A673 (cell line): ENCODE measurements around the gene SPEG. TPM values are rescaled to one million over a fixed set of nuclear protein-coding genes. Genes with fewer than 3 reads are reported as not detected.

Experiments used
- BruUV-seq: library from RNA; stranded (reverse); fragments of 400-500 nt; replicated peaks from 2 replicates; lab custom pipeline; 2021; lab: Mats Ljungman, UMichigan
- CTCF ChIA-PET: fragments of 300-600 bp; sonication (Branson Sonifier 250); formaldehyde crosslinking; loops from one replicate; lab custom pipeline; 2022; ENCODE audit warnings: antibody characterized with exemption; lab: Charles Lee
- POLR2A ChIA-PET: fragments of 300-600 bp; sonication (Branson Sonifier 250); formaldehyde crosslinking; loops from one replicate; lab custom pipeline; 2022; ENCODE audit warnings: antibody characterized with exemption; ENCODE audit not compliant: low non-redundant PET; lab: Charles Lee
- DNase-seq: peaks from one replicate; pipeline ENCODE4 v3.0.0-alpha.2; 2015; ENCODE audit warnings: low spot score
- H3K27ac ChIP-seq: fragments of 200-600 bp; sonication (generic); 2 replicates; pipeline ENCODE4 v1.5.1; 2016; ENCODE audit warnings: mixed run types, low read depth, mild to moderate bottlenecking, mixed read lengths, antibody characterized with exemption, low read length; ENCODE audit not compliant: poor library complexity, severe bottlenecking
- H3K27me3 ChIP-seq: fragments of 200-600 bp; sonication (generic); replicated peaks from 2 replicates; pipeline ENCODE4 v1.6.1; 2017; ENCODE audit warnings: mixed run types, low read depth, mild to moderate bottlenecking, mixed read lengths, antibody characterized with exemption, low read length; ENCODE audit not compliant: insufficient read depth, poor library complexity
- H3K36me3 ChIP-seq: fragments of 200-600 bp; sonication (generic); 2 replicates; pipeline ENCODE4 v1.6.1; 2016; ENCODE audit warnings: mixed run types, mild to moderate bottlenecking, mixed read lengths, antibody characterized with exemption, low read length; ENCODE audit not compliant: insufficient read depth, poor library complexity, severe bottlenecking
- H3K4me1 ChIP-seq: fragments of 200-600 bp; sonication (generic); 2 replicates; pipeline ENCODE4 v1.6.1; 2017; ENCODE audit warnings: mixed run types, mild to moderate bottlenecking, mixed read lengths, antibody characterized with exemption, low read length; ENCODE audit not compliant: insufficient read depth, poor library complexity, severe bottlenecking
- H3K4me3 ChIP-seq: fragments of 200-600 bp; sonication (generic); 2 replicates; pipeline ENCODE4 v1.5.1; 2016; ENCODE audit warnings: low read depth, mixed run types, mild to moderate bottlenecking, mixed read lengths, low read length; ENCODE audit not compliant: poor library complexity, severe bottlenecking
- H3K9me3 ChIP-seq: fragments of 200-600 bp; sonication (generic); 2 replicates; pipeline ENCODE4 v1.6.1; 2016; ENCODE audit warnings: mixed run types, low read depth, mild to moderate bottlenecking, mixed read lengths, antibody characterized with exemption, low read length; ENCODE audit not compliant: poor library complexity, severe bottlenecking
- CTCF ChIP-seq: fragments of 300-800, 200-600 bp; sonication (generic); conservative IDR thresholded peaks from 2 replicates; pipeline ENCODE4 v1.5.1; 2017; ENCODE audit warnings: low read depth, mild to moderate bottlenecking, antibody characterized with exemption, low read length, moderate library complexity, mixed read lengths
- EZH2 ChIP-seq: fragments of 200-600 bp; sonication (generic); IDR thresholded peaks from 2 replicates; pipeline ENCODE4 v1.6.1; 2017; ENCODE audit warnings: borderline replicate concordance, low read depth, mild to moderate bottlenecking, mixed read lengths, antibody characterized with exemption, low read length; ENCODE audit not compliant: poor library complexity, severe bottlenecking
- intact Hi-C: fragments of 100-400 bp; cut with micrococcal nuclease; formaldehyde crosslinking; loops from one replicate; pipeline ENCODE4 v1.10.0; 2022; ENCODE audit not compliant: unreplicated experiment
- total RNA-seq: library from RNA; stranded (reverse); gene quantifications from 2 replicates; pipeline ENCODE4 v1.2.3, GENCODE V29; 2021

SPEG gene
- total RNA-seq, 1 experiment from 2014 or later = 8.4 TPM

GRCh38 chr2:219492575-219492974, 57.9 kb downstream of the SPEG start:
- no peaks in the 10 kb centered on the region for H3K27me3 ChIP-seq
- no peak for DNase-seq
- BruUV-seq = no TSS peak
- H3K27ac ChIP-seq = no peak overlapping the region
- H3K9me3 ChIP-seq = no peaks in the 10 kb centered on the region
- H3K4me3 ChIP-seq = no peak overlapping the region
- ChIA-PET POLR2A (no interaction called here), CTCF (interaction anchor here (0.6 to 1.3 kb wide), 2 partner anchors 37 to 730 kb away, joined by 3 to 4 read pairs; no protein-coding TSS in a partner anchor)
- TF ChIP-seq CTCF (no peak), EZH2 (no peak)
- peaks cover 12% of the 10 kb centered on the region for H3K4me1 ChIP-seq
- intact Hi-C loops = no loop called here
- no peaks in the 10 kb centered on the region for H3K36me3 ChIP-seq

- H3K36me3 ChIP-seq = no peaks in the 10 kb centered on the region
- no peak overlapping the region for H3K4me3 ChIP-seq
- no peaks in the 10 kb centered on the region for H3K9me3 ChIP-seq
- no peak for DNase-seq
- CTCF ChIA-PET = interaction anchor here (0.6 to 6.8 kb wide), 4 partner anchors 31 to 731 kb away, joined by 3 to 101 read pairs (median 18); no protein-coding TSS in a partner anchor
- TF ChIP-seq EZH2 = no peak
- TF ChIP-seq CTCF = no peak
- peaks cover 16% of the 10 kb centered on the region for H3K4me1 ChIP-seq
- H3K27me3 ChIP-seq = no peaks in the 10 kb centered on the region
- no peak overlapping the region for H3K27ac ChIP-seq
- no TSS peak for BruUV-seq
- POLR2A ChIA-PET = no interaction called here
- intact Hi-C loops = no loop called here
Observed at GRCh38 chr2:219493086-219493485, 58.4 kb downstream of the SPEG start.

- POLR2A ChIA-PET = interaction anchor here (0.6 to 0.9 kb wide), 2 partner anchors 13 to 15 kb away, joined by 3 to 4 read pairs; no protein-coding TSS in a partner anchor
- DNase-seq = no peak
- no peaks in the 10 kb centered on the region for H3K36me3 ChIP-seq
- no TSS peak for BruUV-seq
- H3K4me3 ChIP-seq = no peak overlapping the region
- no peaks in the 10 kb centered on the region for H3K9me3 ChIP-seq
- peaks cover 26% of the 10 kb centered on the region for H3K4me1 ChIP-seq
- CTCF ChIA-PET = interaction anchor here (0.7 to 6.8 kb wide), 11 partner anchors 8 to 36 kb away, joined by 3 to 101 read pairs (median 7); partner anchors contain the start of gene ASIC4
- H3K27me3 ChIP-seq = no peaks in the 10 kb centered on the region
- H3K27ac ChIP-seq = no peak overlapping the region
- intact Hi-C loops = loop anchor here (1.0 kb wide), 1 partner anchor 35 kb away; no protein-coding TSS in a partner anchor
- TF ChIP-seq EZH2 = no peak
- no peak; the same call in 1 of the 2 replicates for TF ChIP-seq CTCF
Observed at GRCh38 chr2:219494952-219495530, 60.4 kb downstream of the SPEG start.
